Type B pancreatic cell (in vitro differentiated cells): ENCODE measurements around the gene SAE1. TPM values are rescaled to one million over a fixed set of nuclear protein-coding genes. Genes with fewer than 3 reads are reported as not detected.

ENCODE experiments used
- DNase-seq: peaks from one replicate; pipeline ENCODE4 v3.0.0; 2021; ENCODE audit warnings: mixed read lengths; ENCODE audit not compliant: unreplicated experiment; ENCODE audit errors: extremely low spot score
- H3K27ac Mint-ChIP-seq: 2 replicates; pipeline ENCODE4 v1.8.0; 2021; ENCODE audit warnings: mild to moderate bottlenecking, mixed read lengths
- H3K27me3 Mint-ChIP-seq: 2 replicates; pipeline ENCODE4 v1.8.0; 2021; ENCODE audit warnings: mixed read lengths
- H3K36me3 Mint-ChIP-seq: 2 replicates; pipeline ENCODE4 v1.8.0; 2021; ENCODE audit warnings: mixed read lengths
- H3K4me1 Mint-ChIP-seq: one replicate; pipeline ENCODE4 v1.8.0; 2021; ENCODE audit warnings: mixed read lengths; ENCODE audit not compliant: unreplicated experiment
- H3K4me3 Mint-ChIP-seq: 2 replicates; pipeline ENCODE4 v1.8.0; 2021; ENCODE audit warnings: mild to moderate bottlenecking, mixed read lengths
- H3K9me3 Mint-ChIP-seq: 2 replicates; pipeline ENCODE4 v1.8.0; 2021; ENCODE audit warnings: mixed read lengths
- total RNA-seq: library from RNA; stranded (reverse); gene quantifications from 2 replicates; pipeline ENCODE4 v1.2.1, GENCODE V29; 2021; ENCODE audit warnings: low replicate concordance
- TF ChIP-seq, protein P1 (sequence below): fragments of 200-600 bp; sonication (generic); conservative IDR thresholded peaks from 2 replicates; pipeline ENCODE4 v1.5.0; 2021; ENCODE audit warnings: antibody characterized with exemption, mild to moderate bottlenecking

The SAE1 gene
- total RNA-seq, 1 donor from 2014 or later: 155 TPM

DNA sequence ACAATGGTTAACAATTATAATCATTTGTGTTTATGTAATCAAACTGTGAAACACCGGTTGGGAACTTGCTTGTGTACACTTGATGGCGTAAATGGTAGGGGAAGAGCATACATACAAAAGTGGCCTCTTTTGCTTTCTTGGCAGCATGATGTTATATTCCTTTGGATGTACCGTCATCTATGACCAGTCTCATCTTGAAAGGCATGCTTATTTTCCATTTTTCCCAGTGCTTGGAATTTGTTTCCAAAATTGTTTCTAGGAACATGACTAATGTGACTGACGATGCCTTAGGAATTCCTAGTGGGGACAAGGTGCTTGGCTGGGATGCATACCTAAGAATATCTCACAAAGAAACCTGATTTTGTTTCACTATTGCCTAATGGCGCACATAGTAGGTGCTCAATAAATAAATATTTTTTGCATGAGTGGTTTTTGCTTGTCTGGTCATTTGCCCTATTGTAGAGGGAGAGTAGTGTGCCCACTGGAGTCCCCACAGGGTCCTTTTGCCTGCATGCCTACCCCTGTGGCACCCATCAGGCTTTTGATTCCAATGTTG, 45.5 kb downstream of the SAE1 start:
- Mint-ChIP-seq H3K36me3 (peaks cover 22% of the 10 kb centered on the region), H3K27me3 (no peaks in the 10 kb centered on the region), H3K4me3 (peak overlapping the region; percentile 22), H3K27ac (peak overlapping the region; percentile 89), H3K4me1 (peaks cover 8% of the 10 kb centered on the region), H3K9me3 (no peaks in the 10 kb centered on the region)
- TF ChIP-seq, protein P1, sequence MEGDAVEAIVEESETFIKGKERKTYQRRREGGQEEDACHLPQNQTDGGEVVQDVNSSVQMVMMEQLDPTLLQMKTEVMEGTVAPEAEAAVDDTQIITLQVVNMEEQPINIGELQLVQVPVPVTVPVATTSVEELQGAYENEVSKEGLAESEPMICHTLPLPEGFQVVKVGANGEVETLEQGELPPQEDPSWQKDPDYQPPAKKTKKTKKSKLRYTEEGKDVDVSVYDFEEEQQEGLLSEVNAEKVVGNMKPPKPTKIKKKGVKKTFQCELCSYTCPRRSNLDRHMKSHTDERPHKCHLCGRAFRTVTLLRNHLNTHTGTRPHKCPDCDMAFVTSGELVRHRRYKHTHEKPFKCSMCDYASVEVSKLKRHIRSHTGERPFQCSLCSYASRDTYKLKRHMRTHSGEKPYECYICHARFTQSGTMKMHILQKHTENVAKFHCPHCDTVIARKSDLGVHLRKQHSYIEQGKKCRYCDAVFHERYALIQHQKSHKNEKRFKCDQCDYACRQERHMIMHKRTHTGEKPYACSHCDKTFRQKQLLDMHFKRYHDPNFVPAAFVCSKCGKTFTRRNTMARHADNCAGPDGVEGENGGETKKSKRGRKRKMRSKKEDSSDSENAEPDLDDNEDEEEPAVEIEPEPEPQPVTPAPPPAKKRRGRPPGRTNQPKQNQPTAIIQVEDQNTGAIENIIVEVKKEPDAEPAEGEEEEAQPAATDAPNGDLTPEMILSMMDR: no peak
- DNase-seq: no peak

DNA sequence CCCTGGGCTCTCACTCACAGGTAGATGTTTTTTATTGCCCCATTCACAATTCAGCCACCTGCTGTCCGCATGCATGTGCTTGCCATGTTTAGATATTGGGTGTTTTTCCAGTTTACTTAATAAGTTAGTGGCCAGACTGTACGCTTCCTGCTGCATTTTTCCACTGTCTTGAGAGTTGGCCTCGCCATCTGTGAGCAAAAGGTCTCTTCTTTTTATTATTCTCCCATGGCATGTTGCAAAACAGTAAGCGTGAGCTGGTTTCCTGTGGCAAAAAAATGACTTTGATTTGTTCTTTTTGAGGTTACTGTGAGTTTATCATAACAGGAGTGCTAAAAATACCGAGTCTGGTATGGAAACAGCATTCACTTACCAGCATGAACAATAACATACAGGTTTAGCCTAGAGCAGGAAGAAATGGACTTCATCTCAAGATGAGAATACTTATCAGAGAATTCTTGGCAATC, 46.0 kb downstream of the SAE1 start:
- H3K27me3 Mint-ChIP-seq: no peaks in the 10 kb centered on the region
- peak overlapping the region; percentile 64 for H3K4me3 Mint-ChIP-seq
- no peak for DNase-seq
- TF ChIP-seq, protein P1: no peak
- H3K4me1 Mint-ChIP-seq: peaks cover 8% of the 10 kb centered on the region
- H3K9me3 Mint-ChIP-seq: no peaks in the 10 kb centered on the region
- H3K36me3 Mint-ChIP-seq: peaks cover 22% of the 10 kb centered on the region
- peak overlapping the region; percentile 89 for H3K27ac Mint-ChIP-seq

DNA sequence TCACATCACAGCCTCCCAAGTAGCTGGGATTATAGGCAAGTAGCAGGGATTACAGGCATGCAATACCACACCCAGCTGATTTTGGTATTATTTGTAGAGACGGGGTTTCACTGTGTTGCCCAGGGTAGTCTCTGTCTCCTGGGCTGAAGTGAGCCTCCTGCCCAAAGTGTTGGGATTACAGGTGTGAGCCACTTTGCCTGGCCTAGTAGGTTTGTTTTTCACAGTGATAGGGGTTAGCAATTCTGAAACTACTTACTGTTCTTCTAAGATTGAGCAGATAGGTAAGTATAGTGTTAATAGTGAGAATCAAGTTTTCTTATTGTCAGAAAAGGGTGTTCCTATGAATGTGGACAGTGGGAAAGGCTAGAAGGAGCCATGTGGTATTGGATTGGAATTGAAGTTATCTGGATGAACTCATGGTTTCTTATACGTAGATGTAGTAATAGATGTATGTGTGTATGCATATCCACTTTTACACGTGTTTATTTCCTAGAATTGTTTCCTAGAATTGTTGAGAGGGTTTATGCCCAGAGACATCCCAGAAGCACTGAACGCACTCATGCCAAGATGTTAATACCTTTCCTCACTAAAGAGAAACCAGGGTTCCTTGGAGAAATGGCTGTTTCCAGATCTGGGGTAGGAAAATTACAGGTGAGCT, 49.1 kb downstream of the SAE1 start:
- H3K4me3 Mint-ChIP-seq: no peak overlapping the region
- peaks cover 22% of the 10 kb centered on the region for H3K36me3 Mint-ChIP-seq
- TF ChIP-seq, protein P1: no peak
- H3K4me1 Mint-ChIP-seq: peaks cover 4% of the 10 kb centered on the region
- H3K9me3 Mint-ChIP-seq: no peaks in the 10 kb centered on the region
- H3K27ac Mint-ChIP-seq: peak overlapping the region; percentile 10
- DNase-seq: no peak
- no peaks in the 10 kb centered on the region for H3K27me3 Mint-ChIP-seq

DNA sequence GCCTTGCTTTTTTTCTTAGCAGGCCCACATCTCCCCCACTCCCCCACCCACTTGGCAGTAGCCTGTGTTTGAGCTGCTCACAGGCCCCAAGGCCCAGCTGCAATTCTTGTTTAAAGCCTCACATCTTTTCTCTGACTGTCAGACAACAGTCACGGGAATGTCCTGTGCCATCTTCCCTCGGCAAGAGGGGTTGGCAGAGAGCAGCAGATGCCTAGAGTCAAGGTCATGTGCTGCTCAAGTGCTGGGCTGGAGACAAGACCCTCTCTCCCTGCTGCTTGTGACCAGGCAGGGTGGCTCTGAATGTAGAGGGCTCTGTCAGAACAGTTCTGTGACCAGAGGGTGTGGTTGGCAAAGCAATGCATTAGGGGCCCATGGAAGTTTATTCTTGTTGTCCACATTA, 53.0 kb downstream of the SAE1 start:
- H3K4me1 Mint-ChIP-seq: peaks cover 20% of the 10 kb centered on the region
- H3K36me3 Mint-ChIP-seq: peaks cover 22% of the 10 kb centered on the region
- no peaks in the 10 kb centered on the region for H3K27me3 Mint-ChIP-seq
- H3K4me3 Mint-ChIP-seq: no peak overlapping the region
- DNase-seq: no peak
- H3K9me3 Mint-ChIP-seq: no peaks in the 10 kb centered on the region
- H3K27ac Mint-ChIP-seq: peak overlapping the region; percentile 41
- TF ChIP-seq, protein P1: no peak

DNA sequence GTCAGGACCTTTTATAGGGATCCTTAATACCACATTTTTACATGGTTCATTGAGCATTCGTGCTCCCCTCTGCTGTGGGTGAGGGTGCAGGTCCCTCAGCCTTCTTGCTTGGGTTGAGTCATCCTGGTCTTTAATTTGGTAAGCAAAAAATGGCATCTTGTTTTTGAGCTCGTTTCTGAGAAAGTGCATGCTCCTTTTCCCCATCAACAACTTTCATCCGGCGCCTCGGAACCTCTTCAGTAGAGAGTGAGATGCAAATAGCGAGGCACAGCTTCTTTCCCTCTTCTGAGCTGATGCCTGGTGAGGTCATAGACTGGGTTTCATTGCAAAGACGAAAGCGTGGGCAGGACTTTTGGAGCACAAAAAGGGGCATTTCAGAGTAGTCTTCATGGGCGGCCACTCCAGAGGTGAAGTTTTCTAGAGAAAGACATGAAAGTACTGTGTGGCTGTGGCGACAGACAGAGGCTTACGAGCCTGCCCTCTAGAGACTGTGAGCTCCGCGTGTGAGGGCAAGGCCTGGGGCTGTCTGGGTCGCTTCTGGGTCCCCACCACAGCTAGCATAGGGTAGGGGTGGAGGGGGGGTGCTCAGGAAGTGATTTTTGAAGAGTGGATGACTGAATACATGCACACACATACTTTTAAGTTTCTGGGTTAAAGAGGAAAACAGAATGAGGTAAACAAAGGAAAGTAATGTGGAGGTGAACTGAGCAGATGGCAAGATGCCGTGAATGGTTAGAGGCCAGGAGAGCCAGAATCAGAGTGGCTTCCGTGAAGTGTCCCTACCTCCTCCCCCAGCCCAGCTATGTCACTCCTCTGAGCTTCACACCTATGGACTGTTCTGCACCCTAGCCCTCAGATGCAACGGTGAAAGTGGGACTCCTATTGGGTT, 56.1 kb downstream of the SAE1 start:
- Mint-ChIP-seq H3K27ac (peak overlapping the region; percentile 72), H3K36me3 (peaks cover 9% of the 10 kb centered on the region), H3K4me1 (peaks cover 47% of the 10 kb centered on the region), H3K27me3 (no peaks in the 10 kb centered on the region), H3K4me3 (peak overlapping the region; percentile 24), H3K9me3 (no peaks in the 10 kb centered on the region)
- TF ChIP-seq, protein P1: no peak
- no peak for DNase-seq
